Measurements from ENCODE around the gene GSTK1.

The GSTK1 gene

DNA sequence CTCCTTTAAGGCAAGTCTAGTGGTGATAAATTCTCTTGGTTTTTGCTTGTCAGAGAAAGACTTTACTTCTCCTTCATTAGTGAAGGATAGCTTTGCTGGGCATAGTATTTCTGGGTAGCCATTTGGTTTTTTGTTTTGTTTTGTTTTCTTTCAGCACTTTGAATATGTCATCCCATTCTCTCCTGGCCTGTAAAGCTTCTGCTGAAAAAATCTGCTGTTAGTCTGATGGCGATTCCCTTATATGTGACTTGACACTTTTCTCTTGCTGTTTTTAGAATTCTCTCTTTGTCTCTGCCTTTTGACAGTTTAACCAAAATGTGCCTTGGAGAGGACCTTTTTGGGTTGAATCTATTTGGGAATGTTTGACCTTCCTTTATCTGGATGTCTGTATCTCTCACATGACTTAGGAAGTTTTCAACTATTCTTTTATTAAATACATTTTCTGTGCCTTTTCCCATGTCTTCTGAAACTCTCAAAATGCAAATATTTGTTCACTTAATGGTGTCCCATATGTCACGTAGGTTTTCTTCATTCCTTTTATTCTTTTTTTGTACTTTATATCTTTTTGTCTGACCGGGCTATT is 26.7 kb upstream of the GSTK1 start:
- Mint-ChIP-seq H3K27me3 (ENCODE audit: low read depth) (peaks cover 5% of the 10 kb centered on the region), H3K4me3 (no peak overlapping the region), H3K27ac (no peak overlapping the region), H3K36me3 (ENCODE audit: low read depth) (no peaks in the 10 kb centered on the region), H3K9me3 (peaks cover 28% of the 10 kb centered on the region), H3K4me1 (peaks cover 17% of the 10 kb centered on the region)
- TF ChIP-seq, protein P1, sequence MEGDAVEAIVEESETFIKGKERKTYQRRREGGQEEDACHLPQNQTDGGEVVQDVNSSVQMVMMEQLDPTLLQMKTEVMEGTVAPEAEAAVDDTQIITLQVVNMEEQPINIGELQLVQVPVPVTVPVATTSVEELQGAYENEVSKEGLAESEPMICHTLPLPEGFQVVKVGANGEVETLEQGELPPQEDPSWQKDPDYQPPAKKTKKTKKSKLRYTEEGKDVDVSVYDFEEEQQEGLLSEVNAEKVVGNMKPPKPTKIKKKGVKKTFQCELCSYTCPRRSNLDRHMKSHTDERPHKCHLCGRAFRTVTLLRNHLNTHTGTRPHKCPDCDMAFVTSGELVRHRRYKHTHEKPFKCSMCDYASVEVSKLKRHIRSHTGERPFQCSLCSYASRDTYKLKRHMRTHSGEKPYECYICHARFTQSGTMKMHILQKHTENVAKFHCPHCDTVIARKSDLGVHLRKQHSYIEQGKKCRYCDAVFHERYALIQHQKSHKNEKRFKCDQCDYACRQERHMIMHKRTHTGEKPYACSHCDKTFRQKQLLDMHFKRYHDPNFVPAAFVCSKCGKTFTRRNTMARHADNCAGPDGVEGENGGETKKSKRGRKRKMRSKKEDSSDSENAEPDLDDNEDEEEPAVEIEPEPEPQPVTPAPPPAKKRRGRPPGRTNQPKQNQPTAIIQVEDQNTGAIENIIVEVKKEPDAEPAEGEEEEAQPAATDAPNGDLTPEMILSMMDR (IDR thresholded peaks at IDR 0.05; ENCODE audit: unreplicated experiment in 3 of 3) = no peak

DNA sequence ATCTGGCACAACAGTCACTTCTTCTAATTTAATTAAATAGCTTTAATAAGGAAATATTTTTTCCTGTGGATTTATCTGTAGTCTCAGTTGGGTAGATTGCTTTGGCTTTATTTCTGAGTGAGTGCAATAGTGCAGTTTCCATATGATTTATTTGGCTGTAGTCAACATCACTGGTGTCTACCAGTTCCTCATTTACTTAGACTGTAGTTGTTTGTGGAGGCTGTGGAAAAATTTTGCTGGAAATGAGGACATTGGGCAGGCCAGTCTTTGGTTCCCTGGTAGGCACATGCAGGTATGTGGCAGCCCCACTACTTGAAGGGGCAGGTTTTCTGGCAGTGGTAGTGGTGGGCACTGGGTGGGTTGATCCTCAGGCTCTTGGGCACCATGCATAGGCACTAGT is 25.9 kb upstream of the GSTK1 start:
- H3K36me3 Mint-ChIP-seq (ENCODE audit: low read depth) = no peaks in the 10 kb centered on the region
- H3K27me3 Mint-ChIP-seq (ENCODE audit: low read depth) = peaks cover 5% of the 10 kb centered on the region
- TF ChIP-seq, protein P1 (IDR thresholded peaks at IDR 0.05; ENCODE audit: unreplicated experiment in 3 of 3) = no peak
- no peak overlapping the region for H3K27ac Mint-ChIP-seq
- no peak overlapping the region for H3K4me3 Mint-ChIP-seq
- H3K9me3 Mint-ChIP-seq = peaks cover 28% of the 10 kb centered on the region
- H3K4me1 Mint-ChIP-seq = peaks cover 17% of the 10 kb centered on the region

DNA sequence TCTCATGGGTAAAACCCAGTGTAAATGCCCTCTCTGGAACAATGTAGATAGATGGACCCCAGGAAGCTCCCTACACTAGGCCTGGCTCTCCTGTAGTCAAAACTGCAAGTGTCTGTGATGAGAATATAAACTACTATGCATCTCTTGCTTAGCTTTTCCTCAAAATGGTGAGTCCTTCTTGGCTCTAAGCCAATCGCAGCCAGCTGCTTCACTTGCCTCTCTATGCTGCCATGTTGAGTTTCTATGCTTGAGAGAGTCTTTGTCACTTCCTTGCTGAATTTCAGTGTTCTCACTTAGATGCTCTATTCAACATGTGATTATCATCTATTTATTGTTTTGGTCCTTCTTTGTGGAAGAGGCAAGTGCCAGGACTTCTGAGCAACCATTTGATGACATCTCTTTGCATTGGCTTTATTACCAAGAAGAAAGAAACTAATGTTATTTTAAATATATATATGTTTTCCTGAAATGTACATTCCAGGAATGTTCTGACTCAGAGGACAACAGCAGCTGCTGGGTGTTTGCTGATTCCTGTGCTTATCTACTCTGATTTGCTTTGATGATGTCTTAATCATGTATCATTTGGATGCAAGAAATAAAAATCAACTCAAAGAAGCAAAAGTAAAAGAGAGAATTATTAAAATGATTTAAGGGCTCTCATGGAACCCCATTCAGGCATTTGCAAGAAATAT is 24.8 kb upstream of the GSTK1 start:
- Mint-ChIP-seq H3K4me3 (no peak overlapping the region), H3K27me3 (ENCODE audit: low read depth) (peaks cover 5% of the 10 kb centered on the region), H3K4me1 (peaks cover 22% of the 10 kb centered on the region), H3K9me3 (peaks cover 28% of the 10 kb centered on the region), H3K36me3 (ENCODE audit: low read depth) (no peaks in the 10 kb centered on the region), H3K27ac (no peak overlapping the region)
- TF ChIP-seq, protein P1 (IDR thresholded peaks at IDR 0.05; ENCODE audit: unreplicated experiment in 3 of 3) = no peak

DNA sequence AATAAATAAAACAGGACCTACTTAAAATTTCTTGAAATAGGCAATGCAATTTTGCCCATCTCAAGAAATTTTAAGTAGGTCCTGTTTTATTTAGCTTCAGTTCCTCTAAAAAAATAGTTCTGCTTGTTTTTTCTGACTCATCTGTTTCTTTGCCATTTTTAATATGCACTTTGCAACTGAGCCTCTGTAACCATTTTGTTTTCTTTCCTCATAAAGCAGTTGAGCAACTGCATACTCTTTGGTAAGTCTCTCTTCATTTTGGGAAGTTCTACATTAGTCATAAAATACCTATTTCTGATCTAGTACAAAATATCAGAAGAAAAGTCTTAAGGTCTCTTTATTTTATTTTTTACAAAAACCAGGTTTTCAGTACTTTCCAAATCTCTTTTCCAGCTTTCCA is 23.4 kb upstream of the GSTK1 start:
- peaks cover 10% of the 10 kb centered on the region for H3K27me3 Mint-ChIP-seq (ENCODE audit: low read depth)
- no peak overlapping the region for H3K27ac Mint-ChIP-seq

DNA sequence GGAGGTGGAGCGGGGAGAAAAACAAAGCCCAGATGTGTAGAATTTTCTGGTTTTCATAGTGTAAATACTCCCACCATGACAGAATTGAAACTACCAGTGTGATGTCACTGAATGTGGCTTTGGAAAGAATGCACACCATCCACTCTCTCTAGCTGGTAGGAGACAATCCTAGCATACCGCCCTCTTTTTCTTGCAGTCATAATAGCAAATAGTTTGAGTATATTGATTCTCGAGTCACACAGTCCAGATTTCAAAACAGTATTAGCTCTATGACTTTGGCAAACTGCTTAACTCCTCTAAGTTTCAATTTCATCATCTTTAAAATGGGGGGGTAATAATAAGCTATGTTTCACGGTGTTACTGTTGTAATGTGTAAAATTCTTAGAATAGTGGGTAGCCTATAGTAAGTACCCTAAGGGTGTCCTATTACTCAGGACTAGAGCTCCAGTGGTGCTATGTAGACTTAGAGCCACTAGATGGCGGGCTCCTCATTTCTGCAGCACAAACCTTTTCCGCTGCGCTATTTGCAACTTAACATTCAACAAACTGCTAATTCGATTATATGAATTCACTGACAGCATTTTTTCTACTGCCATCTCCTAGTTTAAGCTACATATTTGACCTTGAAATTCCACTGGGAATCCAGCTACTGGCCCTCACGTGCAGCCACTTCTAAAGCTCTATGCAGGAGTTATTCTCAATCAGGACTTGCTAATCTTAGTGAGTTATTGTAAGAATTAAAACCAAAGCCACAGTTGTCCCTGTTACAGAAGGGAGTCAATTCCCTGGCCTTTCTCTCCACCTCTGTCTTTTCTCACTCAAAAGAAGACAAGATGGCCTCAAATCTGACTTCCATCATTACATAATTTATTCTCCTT is 22.7 kb upstream of the GSTK1 start:
- H3K4me1 Mint-ChIP-seq = peaks cover 29% of the 10 kb centered on the region
- TF ChIP-seq, protein P1 (IDR thresholded peaks at IDR 0.05; ENCODE audit: unreplicated experiment in 3 of 3) = peak; percentile 91 to 96 (median 95)
- no peak overlapping the region for H3K4me3 Mint-ChIP-seq
- H3K9me3 Mint-ChIP-seq = peaks cover 24% of the 10 kb centered on the region
- no peak overlapping the region for H3K27ac Mint-ChIP-seq
- H3K36me3 Mint-ChIP-seq (ENCODE audit: low read depth) = no peaks in the 10 kb centered on the region
- peaks cover 10% of the 10 kb centered on the region for H3K27me3 Mint-ChIP-seq (ENCODE audit: low read depth)

More for the DNA sequence above, 23.4 kb upstream of the GSTK1 start:
- H3K9me3 Mint-ChIP-seq = peaks cover 28% of the 10 kb centered on the region
- TF ChIP-seq, protein P1 (IDR thresholded peaks at IDR 0.05; ENCODE audit: unreplicated experiment in 3 of 3) = no peak
- no peak overlapping the region for H3K4me3 Mint-ChIP-seq
- no peaks in the 10 kb centered on the region for H3K36me3 Mint-ChIP-seq (ENCODE audit: low read depth)
- H3K4me1 Mint-ChIP-seq = peaks cover 29% of the 10 kb centered on the region

All from nephron (organoid).